Cardiac fibroblast (primary cell): ENCODE measurements around the gene MPZ.
A peak's percentile ranks its signal among the peaks of the same experiment; 100 is the strongest.
"Not testable (repeated sequence)": the region's sequence is repeated elsewhere in the genome, so short reads cannot be mapped to it uniquely, and the experiment has no call there.

Source experiments
- DNase-seq, 2 donors: peaks; one replicate each; pipeline versions ENCODE4 v3.0.0 to v3.0.0-alpha.2; 2010; ENCODE audit warnings: low read depth in 2 of 2
- H3K4me3 ChIP-seq, 2 donors: replicated peaks in 1 of 2; 1 replicate in 1 of 2; 2 replicates in 1 of 2; pipeline ENCODE4 v1.5.1; 2011; ENCODE audit warnings: low read depth in 2 of 2, low read length in 2 of 2, mild to moderate bottlenecking in 2 of 2, moderate library complexity in 1 of 2
- TF ChIP-seq, protein P1 (sequence below): IDR thresholded peaks from one replicate; pipeline ENCODE4 v1.5.1; 2011; ENCODE audit warnings: low read depth, mild to moderate bottlenecking, low read length, inconsistent platforms

The MPZ gene

DNA sequence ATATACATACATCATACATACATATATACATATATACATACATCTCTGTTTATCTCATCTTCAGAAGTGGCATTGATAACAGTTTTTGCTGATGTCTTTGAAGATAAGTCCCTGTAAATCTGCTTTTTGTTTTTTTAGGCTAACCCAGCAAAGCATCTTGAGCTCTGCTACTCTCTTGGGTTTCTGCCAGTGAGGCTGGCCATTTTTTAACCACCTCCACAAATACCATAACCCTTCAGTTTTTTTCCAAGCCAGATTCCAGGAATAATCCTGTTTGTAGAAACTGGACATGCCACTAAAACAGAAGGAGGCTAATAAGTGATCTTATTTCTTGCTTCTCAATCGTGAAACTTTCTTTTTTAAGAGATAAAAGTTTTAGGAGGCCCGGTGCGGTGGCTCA lies 26.0 kb upstream of the MPZ start:
- TF ChIP-seq, protein P1, sequence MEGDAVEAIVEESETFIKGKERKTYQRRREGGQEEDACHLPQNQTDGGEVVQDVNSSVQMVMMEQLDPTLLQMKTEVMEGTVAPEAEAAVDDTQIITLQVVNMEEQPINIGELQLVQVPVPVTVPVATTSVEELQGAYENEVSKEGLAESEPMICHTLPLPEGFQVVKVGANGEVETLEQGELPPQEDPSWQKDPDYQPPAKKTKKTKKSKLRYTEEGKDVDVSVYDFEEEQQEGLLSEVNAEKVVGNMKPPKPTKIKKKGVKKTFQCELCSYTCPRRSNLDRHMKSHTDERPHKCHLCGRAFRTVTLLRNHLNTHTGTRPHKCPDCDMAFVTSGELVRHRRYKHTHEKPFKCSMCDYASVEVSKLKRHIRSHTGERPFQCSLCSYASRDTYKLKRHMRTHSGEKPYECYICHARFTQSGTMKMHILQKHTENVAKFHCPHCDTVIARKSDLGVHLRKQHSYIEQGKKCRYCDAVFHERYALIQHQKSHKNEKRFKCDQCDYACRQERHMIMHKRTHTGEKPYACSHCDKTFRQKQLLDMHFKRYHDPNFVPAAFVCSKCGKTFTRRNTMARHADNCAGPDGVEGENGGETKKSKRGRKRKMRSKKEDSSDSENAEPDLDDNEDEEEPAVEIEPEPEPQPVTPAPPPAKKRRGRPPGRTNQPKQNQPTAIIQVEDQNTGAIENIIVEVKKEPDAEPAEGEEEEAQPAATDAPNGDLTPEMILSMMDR, result no peak
- peak in 1 of 2 donors; percentile 13 for DNase-seq
- no peak overlapping the region for H3K4me3 ChIP-seq

DNA sequence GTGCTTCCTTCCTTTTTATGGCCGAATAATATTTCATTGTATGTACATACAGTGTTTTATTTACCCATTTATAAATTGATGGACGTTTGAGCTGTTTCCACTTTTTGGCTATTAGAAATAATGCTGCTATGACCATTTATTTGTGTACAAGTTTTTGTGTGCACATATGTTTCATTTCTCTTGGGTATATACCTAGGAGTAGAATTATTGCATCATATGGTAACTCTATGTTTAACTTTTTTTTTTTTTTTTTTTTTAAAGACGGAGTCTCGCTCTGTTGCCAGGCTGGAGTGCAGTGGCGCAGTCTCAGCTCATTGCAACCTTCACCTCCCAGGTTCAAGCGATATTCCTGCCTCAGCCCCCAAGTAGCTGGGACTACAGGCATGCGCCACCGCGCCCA lies 23.4 kb upstream of the MPZ start:
- DNase-seq, result no peak
- TF ChIP-seq, protein P1, result no peak

DNA sequence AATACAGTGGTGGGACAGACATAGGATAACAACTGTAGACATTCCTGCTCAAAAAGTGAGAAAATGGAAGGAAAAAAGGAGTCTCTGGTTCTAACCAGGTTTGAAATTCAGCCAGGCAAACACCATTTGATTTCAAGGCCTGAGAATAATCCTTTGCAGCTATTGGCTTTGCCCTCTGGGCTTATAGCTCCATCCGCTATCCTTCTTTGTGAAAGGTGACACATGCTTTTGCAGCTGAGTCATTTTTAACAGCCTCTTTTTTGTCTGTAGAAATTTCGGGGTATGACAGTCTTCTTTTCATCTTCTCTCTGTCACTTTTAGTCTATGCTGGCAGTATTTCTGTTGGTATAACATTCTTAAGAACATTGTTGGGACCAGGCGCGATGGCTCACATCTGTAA lies 20.6 kb upstream of the MPZ start:
- no peak overlapping the region for H3K4me3 ChIP-seq
- TF ChIP-seq, protein P1, result no peak
- no peak for DNase-seq

More for the DNA sequence above, 23.4 kb upstream of the MPZ start:
- no peak overlapping the region for H3K4me3 ChIP-seq

DNA sequence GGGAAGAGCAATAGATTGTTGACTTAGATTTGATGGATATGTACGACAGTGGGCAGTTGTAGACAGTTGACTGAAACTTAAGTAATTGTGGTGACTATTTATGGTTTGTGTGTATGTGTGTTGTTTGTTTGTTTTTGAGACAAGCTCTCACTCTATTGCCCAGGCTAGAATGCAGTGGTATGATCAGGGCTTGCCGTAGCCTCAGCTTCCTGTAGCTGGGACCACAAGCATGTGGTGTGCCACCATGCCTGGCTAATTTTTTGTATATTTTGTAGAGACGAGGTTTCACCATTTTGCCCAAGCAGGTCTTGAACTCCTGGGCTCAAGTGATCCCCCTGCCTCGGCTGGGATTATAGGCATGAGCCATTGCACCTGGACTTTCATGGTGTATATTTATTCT lies 14.3 kb upstream of the MPZ start:
- H3K4me3 ChIP-seq, result no peak overlapping the region
- no peak for DNase-seq
- TF ChIP-seq, protein P1, result no peak

DNA sequence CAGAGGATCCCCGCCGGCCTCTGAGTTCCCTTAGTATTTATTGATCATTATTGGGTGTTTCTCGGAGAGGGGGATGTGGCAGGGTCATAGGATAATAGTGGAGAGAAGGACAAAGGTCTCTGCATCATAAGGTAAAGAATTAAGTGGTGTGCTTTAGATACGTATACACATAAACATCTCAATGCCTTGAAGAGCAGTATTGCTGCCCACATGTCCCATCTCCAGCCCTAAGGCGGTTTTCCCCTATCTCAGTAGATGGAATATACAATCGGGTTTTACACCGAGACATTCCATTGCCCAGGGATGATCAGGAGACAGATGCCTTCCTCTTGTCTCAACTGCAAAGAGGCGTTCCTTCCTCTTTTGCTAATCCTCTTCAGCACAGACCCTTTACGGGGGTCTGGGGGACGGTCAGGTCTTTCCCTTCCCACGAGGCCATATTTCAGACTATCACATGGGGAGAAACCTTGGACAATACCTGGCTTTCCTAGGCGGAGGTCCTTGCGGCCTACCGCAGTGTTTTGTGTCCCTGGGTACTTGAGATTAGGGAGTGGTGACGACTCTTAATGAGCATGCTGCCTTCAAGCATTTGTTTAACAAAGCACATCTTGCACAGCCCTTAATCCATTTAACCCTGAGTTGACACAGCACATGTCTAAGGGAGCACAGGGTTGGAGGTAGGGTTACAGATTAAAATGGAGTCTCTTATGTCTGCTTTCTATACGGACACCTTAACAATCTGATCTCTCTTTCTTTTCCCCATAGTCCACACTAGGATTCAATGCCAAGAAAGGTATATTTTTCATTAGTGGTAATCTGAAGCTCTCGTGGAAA lies 6.3 kb upstream of the MPZ start:
- not testable (repeated sequence) for DNase-seq, H3K4me3 ChIP-seq

DNA sequence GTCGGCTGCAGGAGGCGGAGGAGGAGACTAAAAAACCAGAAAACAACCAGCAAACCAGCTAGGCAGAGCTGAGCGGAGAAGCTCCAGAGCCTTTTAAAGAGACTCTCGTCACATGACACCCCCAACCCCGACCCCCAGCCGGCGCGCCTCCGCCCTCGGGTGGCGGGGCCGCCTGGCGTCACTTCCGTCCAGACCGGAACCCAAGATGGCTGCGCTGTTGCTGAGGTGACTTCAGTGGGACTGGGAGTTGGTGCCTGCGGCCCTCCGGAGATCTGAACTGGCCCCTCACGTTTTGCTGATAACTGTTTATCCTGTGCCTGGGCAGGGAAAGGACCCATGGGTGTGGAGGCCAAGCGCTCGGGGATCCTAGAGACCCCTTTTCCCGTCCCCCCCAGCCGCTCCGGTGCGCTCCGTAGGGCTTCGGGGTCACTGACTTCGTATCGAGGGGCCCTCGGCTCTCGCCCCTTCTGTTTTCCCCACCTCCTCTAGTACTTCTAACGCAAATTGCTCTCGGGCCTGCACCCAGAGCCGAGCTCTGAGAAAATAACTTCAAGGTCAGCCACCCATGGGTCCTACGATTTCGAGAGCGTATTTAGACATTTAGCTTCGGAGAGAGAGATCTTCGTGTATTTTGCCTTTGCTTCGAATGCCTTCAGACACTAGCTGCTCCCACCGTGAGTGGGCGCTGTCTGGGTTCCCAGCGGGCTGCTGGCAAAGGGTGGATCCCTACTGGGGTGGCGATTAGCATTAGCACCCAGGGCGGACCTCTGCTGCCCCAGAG lies 4.6 kb upstream of the MPZ start, which contains the start of gene SDHC:
TSS of gene SDHC (plus strand) at position 181 of the 781 bp plus-strand sequence. CDS start at position 206, 25 bp downstream.
- peak; percentile 89 to 95 for DNase-seq
- TF ChIP-seq, protein P1, result peak; percentile 54
- peak within 1 kb of the TSS; percentile 86 to 91 for H3K4me3 ChIP-seq
